Keratinocyte (primary cell): ENCODE measurements around the gene MVB12B. TPM values are rescaled to one million over a fixed set of nuclear protein-coding genes. Genes with fewer than 3 reads are reported as not detected.

Experiments
- DNase-seq: peaks from one replicate; pipeline ENCODE4 v3.0.0-alpha.2; 2011; ENCODE audit warnings: low read depth, missing footprints, low spot score
- FAIRE-seq: peaks from 2 replicates; lab custom pipeline; 2011; peaks lifted over from hg19 to GRCh38; lab: Jason Lieb, UNC
- H2AFZ ChIP-seq: 2 replicates; pipeline ENCODE4 v1.6.0; 2012; ENCODE audit warnings: low read length, control low read depth, inconsistent platforms; ENCODE audit not compliant: control insufficient read depth
- H3K27ac ChIP-seq: 2 replicates; pipeline ENCODE4 v1.5.1; 2011; ENCODE audit warnings: low read length; ENCODE audit not compliant: control insufficient read depth, insufficient read depth
- H3K27me3 ChIP-seq: 3 replicates; pipeline ENCODE4 v1.6.0; 2011; ENCODE audit warnings: low read length; ENCODE audit not compliant: control insufficient read depth, insufficient read depth; ENCODE audit errors: extremely low read depth
- H3K36me3 ChIP-seq, 2 experiments: 2 replicates in 1 of 2; 3 replicates in 1 of 2; pipeline ENCODE4 v1.5.1; 2011; ENCODE audit warnings: low read length in 2 of 2, mild to moderate bottlenecking in 1 of 2; ENCODE audit not compliant: control insufficient read depth in 2 of 2, insufficient read depth in 2 of 2; ENCODE audit errors: extremely low read depth in 1 of 2
- H3K4me1 ChIP-seq: 3 replicates; pipeline ENCODE4 v1.5.1; 2011; ENCODE audit warnings: low read length; ENCODE audit not compliant: control insufficient read depth, insufficient read depth; ENCODE audit errors: extremely low read depth
- H3K4me2 ChIP-seq: 3 replicates; pipeline ENCODE4 v1.6.0; 2011; ENCODE audit warnings: low read depth, low read length; ENCODE audit not compliant: control insufficient read depth, insufficient read depth; ENCODE audit errors: extremely low read depth
- H3K4me3 ChIP-seq, 3 experiments: fragments of 200-600 bp in 1 of 3; sonication (generic) in 1 of 3; 2 replicates in 2 of 3; 3 replicates in 1 of 3; pipeline ENCODE4 v1.5.1; 2011 to 2016; ENCODE audit warnings: low read length in 3 of 3, mild to moderate bottlenecking in 3 of 3, control low read depth in 2 of 3, inconsistent platforms in 1 of 3, low read depth in 1 of 3, mixed read lengths in 1 of 3, mixed run types in 1 of 3, moderate library complexity in 1 of 3; ENCODE audit not compliant: control insufficient read depth in 2 of 3, insufficient read depth in 2 of 3; ENCODE audit errors: extremely low read depth in 1 of 3
- H3K79me2 ChIP-seq: 2 replicates; pipeline ENCODE4 v1.6.0; 2012; ENCODE audit warnings: low read length; ENCODE audit not compliant: control insufficient read depth, insufficient read depth
- H3K9ac ChIP-seq: 3 replicates; pipeline ENCODE4 v1.6.0; 2011; ENCODE audit warnings: low read length; ENCODE audit not compliant: control insufficient read depth, insufficient read depth; ENCODE audit errors: extremely low read depth
- H3K9me1 ChIP-seq: 3 replicates; pipeline ENCODE4 v1.6.0; 2011; ENCODE audit warnings: low read length; ENCODE audit not compliant: control insufficient read depth, insufficient read depth; ENCODE audit errors: extremely low read depth
- H3K9me3 ChIP-seq: 2 replicates; pipeline ENCODE4 v1.5.1; 2012; ENCODE audit warnings: low read depth, low read length; ENCODE audit not compliant: control insufficient read depth
- H4K20me1 ChIP-seq: 3 replicates; pipeline ENCODE4 v1.6.0; 2011; ENCODE audit warnings: low read length; ENCODE audit not compliant: control insufficient read depth, insufficient read depth; ENCODE audit errors: extremely low read depth
- CTCF ChIP-seq, 3 experiments: IDR thresholded peaks in 1 of 3; conservative IDR thresholded peaks in 1 of 3; optimal IDR thresholded peaks in 1 of 3; 2 replicates in 2 of 3; 3 replicates in 1 of 3; pipeline versions ENCODE3 to v1.5.1; 2011; ENCODE audit warnings: low read length in 3 of 3, mild to moderate bottlenecking in 3 of 3, moderate library complexity in 2 of 3, control low read depth in 1 of 3, inconsistent platforms in 1 of 3; ENCODE audit not compliant: insufficient read depth in 2 of 3; ENCODE audit errors: extremely low read depth in 1 of 3
- EZH2 ChIP-seq: IDR thresholded peaks from one replicate; pipeline ENCODE4 v1.6.1; 2012; ENCODE audit warnings: inconsistent platforms, mild to moderate bottlenecking, low read length, moderate library complexity
- dilution Hi-C: fragments of 300-500 bp; cut with MboI; formaldehyde crosslinking; loops from one replicate; pipeline ENCODE4 v1.7.0; 2020; ENCODE audit warnings: low sequenced_read_pairs; ENCODE audit not compliant: extremely low pct_ligation_motif_present
- polyA plus RNA-seq, 5 experiments: library from polyadenylated mRNA; depleted of rRNA in 3 of 5; stranded (reverse) in 3 of 5; stranded (forward) in 1 of 5; unstranded in 1 of 5; fragments of >200 nt; gene quantifications; 1 replicate in 1 of 5; 2 replicates in 3 of 5; 3 replicates in 1 of 5; pipeline versions ENCODE4 v1.2.1 to v1.2.3, GENCODE V29; 2011 to 2012; ENCODE audit warnings: missing spikeins in 2 of 5, low read depth in 1 of 5, low replicate concordance in 1 of 5

MVB12B gene
- polyA plus RNA-seq, 1 donor (not counting 4 experiments of a cell fraction or from before 2014, with no cell fraction given): 1.2 TPM

- Histone ChIP-seq H3K36me3 (no peaks in the 10 kb centered on the region), H3K9ac (no peak overlapping the region), H3K9me1 (no peaks in the 10 kb centered on the region), H3K4me3 (no peak overlapping the region), H4K20me1 (no peaks in the 10 kb centered on the region), H3K4me2 (no peak overlapping the region), H3K9me3 (no peaks in the 10 kb centered on the region), H3K79me2 (no peaks in the 10 kb centered on the region), H3K27me3 (no peaks in the 10 kb centered on the region), H3K4me1 (no peaks in the 10 kb centered on the region), H2AFZ (no peak overlapping the region), H3K27ac (no peak overlapping the region)
- no peak for FAIRE-seq
- no peak for DNase-seq
- dilution Hi-C loops: no loop called here
- no peak for TF ChIP-seq CTCF (optimal IDR thresholded peaks at IDR 0.05 in 1 of 3, IDR thresholded peaks at IDR 0.05 in 1 of 3, conservative IDR thresholded peaks at IDR 0.05 in 1 of 3; ENCODE audit: extremely low read depth in 1 of 3, insufficient read depth in 2 of 3, low read length in 3 of 3)
- TF ChIP-seq EZH2: no peak
Observed at GRCh38 chr9:126485662-126486061, 159.0 kb downstream of the MVB12B start.

- FAIRE-seq (no peak), DNase-seq (no peak)
- no peak for TF ChIP-seq CTCF (optimal IDR thresholded peaks at IDR 0.05 in 1 of 3, IDR thresholded peaks at IDR 0.05 in 1 of 3, conservative IDR thresholded peaks at IDR 0.05 in 1 of 3; ENCODE audit: extremely low read depth in 1 of 3, insufficient read depth in 2 of 3, low read length in 3 of 3)
- no peak for TF ChIP-seq EZH2
- Histone ChIP-seq H3K9me1 (no peaks in the 10 kb centered on the region), H3K36me3 (no peaks in the 10 kb centered on the region), H3K4me1 (no peaks in the 10 kb centered on the region), H3K4me3 (no peak overlapping the region), H4K20me1 (no peaks in the 10 kb centered on the region), H2AFZ (no peak overlapping the region), H3K79me2 (no peaks in the 10 kb centered on the region), H3K4me2 (no peak overlapping the region), H3K9me3 (no peaks in the 10 kb centered on the region), H3K27me3 (no peaks in the 10 kb centered on the region), H3K27ac (no peak overlapping the region), H3K9ac (no peak overlapping the region)
- dilution Hi-C loops: no loop called here
Observed at GRCh38 chr9:126486276-126486675, 159.6 kb downstream of the MVB12B start.
